T-helper 17 cell (primary cell): ENCODE data around the gene PLAAT2. TPM values are rescaled to one million over a fixed set of nuclear protein-coding genes. Genes with fewer than 3 reads are reported as not detected.
"Not testable (repeated sequence)": the region's sequence is repeated elsewhere in the genome, so short reads cannot be mapped to it uniquely, and the experiment has no call there.

Source experiments
- ATAC-seq: fragments of 150-1000 bp; cut with Tn5 transposase; 2 replicates; pipeline ENCODE4 v1.10.0; 2021; ENCODE audit warnings: mild to moderate bottlenecking, moderate library complexity
- DNase-seq, 3 donors: peaks; one replicate each; pipeline versions ENCODE4 v3.0.0 to v3.0.0-alpha.2; 2020 to 2021
- H3K9me3 ChIP-seq: one replicate; pipeline ENCODE4 v1.7.0; 2013; ENCODE audit warnings: low read length, mild to moderate bottlenecking; ENCODE audit not compliant: control insufficient read depth, poor library complexity, severe bottlenecking
- H3K27ac Mint-ChIP-seq: one replicate; pipeline ENCODE4 v1.8.0; 2022; ENCODE audit warnings: mild to moderate bottlenecking, moderate library complexity, mixed read lengths
- H3K27me3 Mint-ChIP-seq: one replicate; pipeline ENCODE4 v1.8.0; 2022; ENCODE audit warnings: mixed read lengths
- H3K36me3 Mint-ChIP-seq: one replicate; pipeline ENCODE4 v1.8.0; 2022; ENCODE audit warnings: low read depth, mixed read lengths
- H3K4me1 Mint-ChIP-seq: one replicate; pipeline ENCODE4 v1.8.0; 2022; ENCODE audit warnings: mild to moderate bottlenecking, mixed read lengths
- H3K4me3 Mint-ChIP-seq: one replicate; pipeline ENCODE4 v1.8.0; 2022; ENCODE audit warnings: mild to moderate bottlenecking, moderate library complexity, mixed read lengths
- total RNA-seq, 4 donors: library from RNA in 2 of 4; stranded (reverse) in 2 of 4; gene quantifications; one replicate each; pipeline ENCODE4 v1.2.3 and lab custom pipeline; 2022 to 2026

PLAAT2 gene
- total RNA-seq (under 1 TPM in 1 of 2 donors, not detected in 1; 0.63 TPM), total RNA-seq (lab: John Stamatoyannopoulos, UW) (0 to 0.23 reads per million in 2 donors)

DNA sequence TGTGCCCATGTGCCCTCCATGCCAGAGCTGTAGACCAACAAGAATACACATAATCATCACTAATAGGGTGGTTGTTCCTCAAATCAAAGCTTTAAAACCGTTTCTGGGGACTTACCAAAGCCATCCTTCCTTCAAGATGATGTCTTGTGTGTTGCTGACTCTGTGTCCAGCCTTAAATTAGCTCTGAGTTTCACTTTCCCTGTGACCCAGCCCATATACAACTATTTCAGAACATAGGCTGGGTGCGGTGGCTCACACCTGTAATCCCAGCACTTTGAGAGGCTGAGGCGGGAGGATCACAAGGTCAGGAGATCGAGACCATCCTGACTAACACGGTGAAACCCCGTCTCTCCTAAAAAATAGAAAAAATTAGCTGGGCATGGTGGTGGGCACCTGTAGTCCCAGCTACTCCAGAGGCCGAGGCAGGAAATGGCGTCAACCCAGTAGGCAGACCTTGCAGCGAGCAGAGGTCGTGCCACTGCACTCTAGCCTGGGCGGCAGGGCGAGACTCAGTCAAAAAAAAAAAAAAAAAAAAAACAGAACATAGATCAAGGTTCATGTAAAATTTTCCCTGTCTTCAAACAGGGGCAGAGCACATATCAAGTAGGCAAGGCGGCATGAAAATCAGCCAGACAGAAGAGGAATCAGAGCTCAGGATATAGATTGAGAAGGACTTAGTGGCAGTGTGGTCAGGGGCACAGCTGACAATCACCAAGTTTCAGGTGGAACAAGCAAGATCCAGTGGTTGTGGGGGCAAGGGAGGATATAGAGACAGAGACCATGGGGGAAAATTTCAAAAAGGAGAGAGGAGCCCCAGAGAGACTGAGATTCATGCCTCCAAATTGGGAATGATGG lies at the start of gene PLAAT2:
Gene PLAAT2, minus strand, starts transcription at position 179 of the 855 bp plus-strand sequence. Its CDS starts 55 bp downstream, at position 124.
- peak within 1 kb of the TSS; percentile 90 for H3K27ac Mint-ChIP-seq
- no peaks in the 10 kb centered on the region for H3K36me3 Mint-ChIP-seq
- no peaks in the 10 kb centered on the region for H3K27me3 Mint-ChIP-seq
- no peak within 1 kb of the TSS for H3K4me3 Mint-ChIP-seq
- ATAC-seq: no peak
- DNase-seq: no peak
- H3K9me3 ChIP-seq: no peaks in the 10 kb centered on the region
- H3K4me1 Mint-ChIP-seq: peaks cover 39% of the 10 kb centered on the region

DNA sequence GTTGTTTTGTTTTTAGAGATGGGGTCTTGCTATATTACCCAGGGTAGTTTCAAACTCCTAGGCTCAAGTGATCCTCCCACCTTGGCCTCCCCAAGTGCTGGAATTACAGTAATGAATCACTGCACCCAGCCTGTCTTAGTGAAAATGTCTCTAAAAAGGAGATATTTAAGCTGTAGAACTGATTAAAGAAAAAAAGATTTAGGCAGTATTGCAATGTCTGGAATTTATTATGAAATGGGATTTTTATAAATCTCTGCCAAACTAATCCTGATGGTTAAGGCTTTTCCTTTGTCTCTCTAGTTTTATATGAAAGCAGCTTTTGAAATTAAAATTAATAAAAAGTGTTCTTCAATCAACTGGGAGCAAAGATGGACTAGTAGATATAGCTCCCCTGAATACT lies 49.0 kb upstream of the PLAAT2 start:
- H3K27ac Mint-ChIP-seq: peak overlapping the region; percentile 53
- H3K9me3 ChIP-seq: no peaks in the 10 kb centered on the region
- H3K4me1 Mint-ChIP-seq: peaks cover 21% of the 10 kb centered on the region
- no peaks in the 10 kb centered on the region for H3K36me3 Mint-ChIP-seq
- ATAC-seq (no peak), DNase-seq (no peak)
- no peaks in the 10 kb centered on the region for H3K27me3 Mint-ChIP-seq
- no peak overlapping the region for H3K4me3 Mint-ChIP-seq

DNA sequence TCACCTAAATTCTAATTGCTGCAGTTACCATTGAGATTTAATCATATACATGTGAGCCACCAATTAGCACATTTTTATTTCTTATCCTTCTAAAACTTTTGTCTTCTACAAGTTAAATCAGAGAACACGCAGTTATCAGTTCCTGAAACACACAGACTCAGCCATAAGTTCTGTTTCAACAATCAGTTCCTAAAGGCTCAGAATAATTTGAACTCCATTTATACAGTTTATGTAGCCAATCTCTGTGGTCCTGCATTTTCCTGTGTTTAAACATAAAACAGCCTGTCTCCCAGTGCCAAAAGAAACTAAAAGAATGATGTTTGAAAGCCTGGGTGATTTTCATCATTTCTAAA lies 48.2 kb upstream of the PLAAT2 start:
- no peaks in the 10 kb centered on the region for H3K9me3 ChIP-seq
- no peak overlapping the region for H3K27ac Mint-ChIP-seq

DNA sequence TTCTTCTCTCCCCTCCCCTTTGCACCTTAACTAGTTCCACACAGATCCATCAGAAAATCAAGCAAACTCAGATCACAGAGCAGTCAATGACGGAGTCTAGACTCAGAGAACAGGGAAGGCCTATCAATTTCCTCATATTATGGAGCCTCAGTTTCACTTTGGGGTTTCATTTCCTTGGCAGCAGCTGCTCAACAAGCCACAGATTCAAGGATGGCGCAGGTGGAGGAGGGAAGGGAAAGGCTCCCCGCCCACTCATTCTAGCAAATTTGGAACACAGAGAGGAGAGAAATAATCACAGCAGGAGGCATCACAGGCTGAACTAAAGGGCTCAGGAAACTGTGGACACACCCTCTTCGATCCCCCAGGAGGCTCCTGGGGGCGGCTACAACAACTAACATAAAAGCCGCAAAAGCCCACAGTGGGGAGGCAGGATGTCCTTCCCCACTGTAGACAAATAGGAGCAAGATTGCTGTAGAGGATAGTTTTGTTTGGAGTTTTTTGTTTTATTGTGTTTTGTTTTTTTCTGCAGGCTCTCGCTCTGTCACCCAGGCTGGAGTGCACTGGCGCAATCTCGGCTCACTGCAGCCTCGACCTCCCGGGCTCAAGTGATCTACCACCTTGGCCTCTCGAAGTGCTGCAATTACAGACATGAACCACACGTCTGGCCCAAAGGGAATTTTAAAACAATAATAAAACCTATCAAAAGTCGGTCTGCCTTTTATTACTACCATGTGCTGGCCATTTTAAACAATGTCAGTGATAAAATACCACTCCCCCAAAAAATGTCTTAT lies 47.6 kb upstream of the PLAAT2 start:
- H3K4me1 Mint-ChIP-seq: peaks cover 21% of the 10 kb centered on the region
- H3K27ac Mint-ChIP-seq: peak overlapping the region; percentile 78
- H3K36me3 Mint-ChIP-seq: no peaks in the 10 kb centered on the region
- H3K4me3 Mint-ChIP-seq: no peak overlapping the region
- ATAC-seq (no peak), DNase-seq (no peak)
- no peaks in the 10 kb centered on the region for H3K9me3 ChIP-seq
- H3K27me3 Mint-ChIP-seq: no peaks in the 10 kb centered on the region

More for the DNA sequence above, 48.2 kb upstream of the PLAAT2 start:
- H3K4me1 Mint-ChIP-seq: peaks cover 21% of the 10 kb centered on the region
- H3K4me3 Mint-ChIP-seq: no peak overlapping the region
- H3K27me3 Mint-ChIP-seq: no peaks in the 10 kb centered on the region
- no peaks in the 10 kb centered on the region for H3K36me3 Mint-ChIP-seq
- ATAC-seq (no peak), DNase-seq (no peak)

DNA sequence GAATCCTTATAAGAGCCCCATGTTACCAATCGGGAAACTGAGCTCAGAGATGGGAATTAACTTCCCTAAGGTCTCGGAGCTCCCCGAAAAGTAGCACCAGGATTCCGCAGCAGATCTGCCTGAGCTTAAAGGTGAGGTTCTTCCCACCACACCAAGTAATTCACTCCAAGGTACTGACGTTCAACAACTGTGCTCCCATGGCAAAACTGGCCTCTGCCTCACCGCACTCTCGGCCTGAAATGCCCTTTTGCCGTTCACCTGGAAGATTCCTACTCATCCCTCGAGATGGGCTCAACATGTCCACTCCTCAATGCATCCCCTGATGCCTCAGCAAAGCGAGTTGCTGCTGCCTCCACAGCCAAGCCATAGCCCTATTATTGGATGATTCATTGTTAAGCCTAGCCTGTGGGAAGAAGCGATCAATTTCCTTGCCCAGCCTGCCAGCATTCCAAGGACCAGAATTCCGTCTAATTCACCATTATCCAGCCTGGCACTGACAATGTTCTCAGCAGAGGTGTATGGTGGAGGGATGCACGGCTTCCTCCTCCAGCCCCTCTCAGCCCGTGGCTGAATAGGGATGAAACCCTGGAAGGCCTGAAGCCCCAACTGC lies 46.9 kb upstream of the PLAAT2 start:
- Mint-ChIP-seq H3K27me3 (no peaks in the 10 kb centered on the region), H3K36me3 (no peaks in the 10 kb centered on the region), H3K4me1 (peaks cover 21% of the 10 kb centered on the region), H3K4me3 (no peak overlapping the region), H3K27ac (peak overlapping the region; percentile 78)
- no peaks in the 10 kb centered on the region for H3K9me3 ChIP-seq
- DNase-seq (no peak), ATAC-seq (no peak)

DNA sequence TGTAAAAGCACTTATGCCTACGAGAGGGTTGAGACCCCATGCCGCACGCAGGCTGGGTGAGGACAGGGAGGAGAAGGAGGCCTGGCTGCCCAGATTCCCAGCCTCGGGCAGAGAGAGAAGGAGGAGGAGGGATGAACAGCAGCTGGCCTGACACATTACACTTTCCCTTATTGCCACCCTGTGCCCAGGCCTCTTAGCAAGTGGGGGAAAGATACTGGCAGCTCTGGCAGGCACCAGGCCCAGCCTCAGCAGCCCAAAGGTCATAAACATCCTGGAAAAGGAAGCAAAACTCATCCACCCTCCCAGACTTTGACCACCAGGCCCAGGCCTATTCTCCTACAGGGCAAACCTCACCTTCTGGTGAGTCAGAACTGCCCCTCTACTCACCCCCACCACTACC lies 46.4 kb upstream of the PLAAT2 start:
- H3K9me3 ChIP-seq: no peaks in the 10 kb centered on the region
- DNase-seq: no peak
- peak overlapping the region; percentile 78 for H3K27ac Mint-ChIP-seq
- no peak for ATAC-seq
- no peaks in the 10 kb centered on the region for H3K36me3 Mint-ChIP-seq
- H3K4me3 Mint-ChIP-seq: no peak overlapping the region
- H3K27me3 Mint-ChIP-seq: no peaks in the 10 kb centered on the region
- peaks cover 19% of the 10 kb centered on the region for H3K4me1 Mint-ChIP-seq

DNA sequence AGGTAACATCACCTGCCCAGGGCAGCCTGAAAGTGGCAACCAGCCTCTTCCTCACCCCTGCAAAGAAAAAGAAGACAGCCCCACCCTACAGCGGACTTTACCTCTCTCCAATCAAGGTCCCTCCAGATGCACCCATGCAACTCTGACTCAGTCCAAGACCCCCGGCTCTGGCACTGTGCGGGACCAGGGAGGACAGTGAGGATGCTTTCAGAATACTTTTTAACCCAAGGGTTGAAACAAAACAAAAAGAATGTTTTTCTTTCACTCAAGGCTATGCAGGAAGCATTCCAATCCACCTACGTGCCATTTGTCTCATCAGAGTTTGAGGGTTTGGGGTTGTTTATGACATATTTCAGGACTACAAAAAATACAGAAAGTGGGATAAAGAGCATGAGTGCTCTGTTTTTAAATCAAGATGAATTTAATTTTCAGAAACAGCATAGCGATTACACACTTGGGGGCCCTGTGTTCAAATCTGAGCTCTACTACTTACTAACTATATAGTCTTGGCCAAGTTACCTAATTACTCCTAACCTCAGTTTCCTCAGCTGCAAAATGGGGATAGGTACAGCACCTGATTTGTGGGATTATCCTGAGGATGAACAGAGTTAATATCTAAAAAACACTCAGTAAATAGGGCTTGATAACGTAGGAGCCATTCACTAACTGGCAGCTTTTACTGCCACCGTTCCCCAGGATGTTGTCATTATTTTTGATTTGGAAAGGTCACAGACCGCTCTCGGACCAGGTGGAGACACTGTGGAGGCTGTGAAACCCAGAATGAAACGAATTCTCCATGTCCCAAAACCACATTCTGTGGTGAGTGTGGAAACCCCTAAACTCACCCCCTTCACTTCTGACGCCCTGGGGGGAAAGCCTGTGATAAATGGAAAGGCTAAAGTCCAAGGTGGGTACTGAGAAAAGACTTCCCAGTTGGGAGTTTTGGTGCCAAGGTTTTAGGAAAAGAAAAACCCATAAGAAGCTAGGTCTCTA lies 45.5 kb upstream of the PLAAT2 start:
- H3K27ac Mint-ChIP-seq: peak overlapping the region; percentile 78
- no peak for ATAC-seq
- DNase-seq: no peak

DNA sequence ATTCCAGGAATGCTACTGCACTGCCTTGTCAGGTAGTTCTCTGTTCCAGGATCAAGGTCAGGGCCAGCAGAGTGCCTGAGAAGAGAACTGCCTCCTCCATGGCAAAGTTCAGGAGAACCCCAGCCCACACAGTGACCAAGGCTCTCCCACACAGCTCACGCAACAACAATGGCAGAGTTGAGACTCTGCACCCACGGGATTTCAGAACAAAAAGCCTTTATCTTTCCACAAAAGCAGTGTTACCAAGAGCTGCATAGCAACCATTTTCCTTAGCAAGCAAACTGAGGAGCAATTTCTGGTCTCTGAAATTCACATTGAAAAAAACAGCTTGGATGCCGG lies 40.0 kb upstream of the PLAAT2 start:
- H3K36me3 Mint-ChIP-seq: peaks cover 2% of the 10 kb centered on the region
- H3K9me3 ChIP-seq: no peaks in the 10 kb centered on the region
- no peaks in the 10 kb centered on the region for H3K27me3 Mint-ChIP-seq
- H3K4me1 Mint-ChIP-seq: peaks cover 2% of the 10 kb centered on the region
- no peak for ATAC-seq
- peak overlapping the region; percentile 32 for H3K27ac Mint-ChIP-seq
- H3K4me3 Mint-ChIP-seq: no peak overlapping the region
- no peak for DNase-seq

More for the DNA sequence above, 45.5 kb upstream of the PLAAT2 start:
- Mint-ChIP-seq H3K27me3 (no peaks in the 10 kb centered on the region), H3K4me1 (peaks cover 15% of the 10 kb centered on the region), H3K4me3 (no peak overlapping the region), H3K36me3 (no peaks in the 10 kb centered on the region)
- H3K9me3 ChIP-seq: no peaks in the 10 kb centered on the region

DNA sequence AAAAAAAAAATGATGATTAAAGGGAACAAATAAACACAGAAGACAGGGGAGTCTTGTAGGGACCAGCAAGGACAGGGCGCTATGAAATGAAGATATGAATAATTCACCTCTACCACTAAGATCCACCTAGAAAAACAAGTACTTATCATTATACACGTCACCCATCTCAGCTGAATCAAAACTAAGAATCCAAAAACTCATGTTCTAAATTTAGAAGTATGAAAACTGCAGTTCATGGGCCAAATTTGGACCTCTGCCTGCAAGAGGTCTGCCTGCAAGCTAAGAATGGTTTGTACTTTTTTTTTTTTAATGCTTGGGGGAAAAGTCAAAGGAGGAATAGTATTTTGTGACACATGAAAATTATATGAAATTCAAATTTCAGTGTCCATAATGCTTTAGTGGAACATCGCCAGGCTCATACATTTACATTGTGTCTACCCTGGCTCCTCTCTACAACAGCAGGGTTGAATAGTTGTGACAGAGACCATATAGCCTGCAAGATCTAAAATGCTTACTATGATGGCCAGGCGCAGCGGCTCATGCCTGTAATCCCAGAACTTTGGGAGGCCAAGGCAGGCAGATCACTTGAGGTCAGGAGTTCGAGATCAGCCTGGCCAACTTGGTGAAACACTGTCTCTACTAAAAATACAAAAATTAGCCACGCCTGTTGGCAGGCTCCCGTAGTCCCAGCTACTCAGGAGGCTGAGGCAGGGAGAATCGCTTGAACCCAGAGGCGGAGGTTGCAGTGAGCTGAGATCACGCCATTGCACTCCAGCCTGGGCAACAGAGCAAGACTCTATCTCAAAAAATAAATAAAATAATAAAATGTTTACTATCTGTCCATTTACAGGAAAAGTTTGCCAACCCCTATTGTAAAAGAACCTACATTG lies 39.4 kb upstream of the PLAAT2 start:
- not testable (repeated sequence) for H3K27me3 Mint-ChIP-seq, ATAC-seq, H3K9me3 ChIP-seq, H3K4me1 Mint-ChIP-seq, H3K4me3 Mint-ChIP-seq, H3K36me3 Mint-ChIP-seq, DNase-seq
- peak overlapping the region; percentile 32 for H3K27ac Mint-ChIP-seq

DNA sequence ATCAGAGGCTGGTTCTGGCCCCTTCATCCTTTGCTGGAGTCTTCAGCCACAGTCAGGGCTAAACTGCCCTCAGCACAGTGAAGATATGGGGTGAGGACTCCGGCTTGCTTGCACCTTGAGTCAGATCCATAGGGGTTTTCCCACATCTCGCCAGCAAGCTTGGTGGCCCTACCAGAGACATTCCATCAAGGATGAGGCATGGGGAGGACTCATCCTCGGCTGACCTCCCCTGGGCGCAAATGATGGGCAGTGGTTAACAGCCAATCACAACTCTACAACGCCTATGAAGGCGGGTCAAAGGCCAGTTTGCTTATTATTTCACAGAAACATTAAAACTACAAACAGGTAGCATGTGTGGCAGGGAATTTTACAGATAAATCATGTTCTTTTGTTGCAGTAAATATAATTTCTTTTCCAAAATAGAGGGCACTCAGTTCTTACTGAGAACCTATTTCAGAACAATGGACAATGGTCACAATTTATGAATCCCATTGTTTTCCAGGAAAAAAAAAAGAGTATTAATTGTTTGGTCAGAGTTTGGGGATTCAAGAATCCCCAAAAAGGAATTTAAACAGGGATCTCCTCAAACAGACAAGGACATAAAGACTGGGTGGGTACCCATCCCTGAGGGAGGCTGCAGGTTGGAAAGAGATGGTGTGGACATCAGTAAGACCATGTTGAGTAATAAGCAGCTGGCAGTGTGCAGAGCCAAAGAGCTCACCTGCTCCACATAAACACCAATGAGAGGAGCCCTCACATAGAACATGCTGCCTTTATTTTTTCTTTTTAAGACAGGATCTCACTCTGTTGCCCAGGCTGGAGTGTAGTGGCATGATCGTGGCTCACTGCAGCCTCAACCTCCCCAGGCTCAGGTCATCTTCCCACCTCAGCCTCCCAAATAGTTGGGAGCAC lies 36.3 kb upstream of the PLAAT2 start:
- Mint-ChIP-seq H3K27ac (peak overlapping the region; percentile 21), H3K4me1 (peaks cover 1% of the 10 kb centered on the region), H3K27me3 (no peaks in the 10 kb centered on the region), H3K36me3 (peaks cover 2% of the 10 kb centered on the region), H3K4me3 (no peak overlapping the region)
- no peak for DNase-seq
- H3K9me3 ChIP-seq: no peaks in the 10 kb centered on the region
- ATAC-seq: no peak

DNA sequence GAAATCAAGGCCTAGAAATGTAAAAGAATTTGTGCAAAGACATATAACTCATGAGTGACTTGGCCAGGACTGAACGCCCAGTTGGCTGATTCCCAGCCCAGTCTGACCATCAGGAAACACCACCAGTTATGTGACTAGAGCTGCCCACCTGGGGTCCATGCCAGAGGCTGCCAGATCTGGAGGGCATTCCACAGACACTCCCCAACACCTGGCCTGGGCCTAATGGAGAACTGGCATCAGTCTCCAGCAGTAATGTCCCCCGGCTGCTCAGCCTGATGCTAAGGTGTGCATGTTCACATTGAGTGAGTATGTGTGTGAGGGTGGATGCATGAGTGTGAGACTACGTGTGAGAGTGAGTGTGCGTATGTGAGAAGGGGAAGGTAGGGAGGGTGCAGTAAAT lies 35.4 kb upstream of the PLAAT2 start:
- Mint-ChIP-seq H3K27me3 (no peaks in the 10 kb centered on the region), H3K4me3 (no peak overlapping the region), H3K4me1 (peaks cover 8% of the 10 kb centered on the region), H3K36me3 (peaks cover 2% of the 10 kb centered on the region), H3K27ac (no peak overlapping the region)
- DNase-seq: no peak
- no peak for ATAC-seq
- H3K9me3 ChIP-seq: no peaks in the 10 kb centered on the region
